Measurements from ENCODE around the gene NUDC. TPM values are rescaled to one million over a fixed set of nuclear protein-coding genes. Genes with fewer than 3 reads are reported as not detected.
"Not testable (repeated sequence)": the region's sequence is repeated elsewhere in the genome, so short reads cannot be mapped to it uniquely, and the experiment has no call there.

The NUDC gene
- total RNA-seq, 1 donor from 2014 or later: 55.1 TPM

- no peak for DNase-seq (ENCODE audit: low read depth, low spot score)
Measured at GRCh38 chr1:26911399-26912146, 10.0 kb upstream of the NUDC start.

GRCh38 chr1:26912147-26912490 is 9.4 kb upstream of the NUDC start:
- no peak for DNase-seq (ENCODE audit: low read depth, low spot score)

- DNase-seq (ENCODE audit: low read depth, low spot score): no peak
Measured at GRCh38 chr1:26913389-26913753, 8.2 kb upstream of the NUDC start.

- DNase-seq (ENCODE audit: low read depth, low spot score): no peak
Measured at GRCh38 chr1:26913754-26914619, 7.6 kb upstream of the NUDC start, which contains the start of gene NR0B2. Gene NR0B2, minus strand, starts transcription at chr1:26913975. Its CDS starts 35 bp downstream, at chr1:26913940.

- no peak for DNase-seq (ENCODE audit: low read depth, low spot score)
Measured at GRCh38 chr1:26915204-26915842, 6.2 kb upstream of the NUDC start.

GRCh38 chr1:26921126-26921539 is 410 bp upstream of the NUDC start:
- no peak for DNase-seq (ENCODE audit: low read depth, low spot score)

- DNase-seq (ENCODE audit: low read depth, low spot score): no peak
Measured at GRCh38 chr1:26922431-26922729, 837 bp downstream of the NUDC start.

GRCh38 chr1:26922901-26923300 is 1.4 kb downstream of the NUDC start:
- no peak for DNase-seq (ENCODE audit: low read depth, low spot score)

- DNase-seq (ENCODE audit: low read depth, low spot score): peak; percentile 57
Measured at GRCh38 chr1:26923711-26924110, 2.2 kb downstream of the NUDC start.

- DNase-seq (ENCODE audit: low read depth, low spot score): no peak
Measured at GRCh38 chr1:26932531-26932930, 11.0 kb downstream of the NUDC start.

- no peak for DNase-seq (ENCODE audit: low read depth, low spot score)
Measured at GRCh38 chr1:26936823-26937222, 15.3 kb downstream of the NUDC start.

- no peak for DNase-seq (ENCODE audit: low read depth, low spot score)
Measured at GRCh38 chr1:26938004-26938658, 16.6 kb downstream of the NUDC start.

GRCh38 chr1:26938659-26939025 is 17.1 kb downstream of the NUDC start:
- no peak for DNase-seq (ENCODE audit: low read depth, low spot score)

GRCh38 chr1:26941311-26941710 is 19.8 kb downstream of the NUDC start:
- DNase-seq (ENCODE audit: low read depth, low spot score): no peak

GRCh38 chr1:26942656-26943055 is 21.1 kb downstream of the NUDC start:
- no peak for DNase-seq (ENCODE audit: low read depth, low spot score)

GRCh38 chr1:26945138-26945537 is 23.6 kb downstream of the NUDC start:
- DNase-seq (ENCODE audit: low read depth, low spot score): no peak

GRCh38 chr1:26945728-26946127 is 24.2 kb downstream of the NUDC start:
- DNase-seq (ENCODE audit: low read depth, low spot score): no peak

GRCh38 chr1:26946270-26946669 is 24.7 kb downstream of the NUDC start:
- no peak for DNase-seq (ENCODE audit: low read depth, low spot score)

- not testable (repeated sequence) for DNase-seq (ENCODE audit: low read depth, low spot score)
Measured at GRCh38 chr1:26948725-26949057, 27.1 kb downstream of the NUDC start.

- no peak for DNase-seq (ENCODE audit: low read depth, low spot score)
Measured at GRCh38 chr1:26949266-26949925, 27.9 kb downstream of the NUDC start.

- no peak for DNase-seq (ENCODE audit: low read depth, low spot score)
Measured at GRCh38 chr1:26949926-26950319, 28.4 kb downstream of the NUDC start.

- DNase-seq (ENCODE audit: low read depth, low spot score): no peak
Measured at GRCh38 chr1:26950602-26951001, 29.1 kb downstream of the NUDC start.

Data from pulmonary artery endothelial cell (primary cell).